ENCODE data around the gene AAR2.

AAR2 gene

GRCh38 chr20:36249450-36249849 lies 13.2 kb downstream of the AAR2 start:
- no peak overlapping the region for H2BK12ac ChIP-seq (ENCODE audit: low read length)
- no peak overlapping the region for H3K4me3 ChIP-seq (ENCODE audit: low read depth, low read length)
- no peak overlapping the region for H4K12ac ChIP-seq (ENCODE audit: low read depth, low read length)
- DNase-seq = no peak
- no peaks in the 10 kb centered on the region for H3K79me2 ChIP-seq (ENCODE audit: control insufficient read depth, insufficient read depth, low read length, poor library complexity)
- H3K27me3 ChIP-seq (ENCODE audit: insufficient read depth, low read length) = no peaks in the 10 kb centered on the region
- H3K79me1 ChIP-seq (ENCODE audit: low read length) = no peaks in the 10 kb centered on the region
- H3K9ac ChIP-seq (ENCODE audit: low read length) = no peak overlapping the region
- H3K18ac ChIP-seq (ENCODE audit: low read length) = no peak overlapping the region
- no peak overlapping the region for H3K4me2 ChIP-seq (ENCODE audit: low read length)
- H3K4me1 ChIP-seq (ENCODE audit: control insufficient read depth in 1 of 2, insufficient read depth in 2 of 2, low read length in 2 of 2) = no peaks in the 10 kb centered on the region
- H2BK120ac ChIP-seq (ENCODE audit: insufficient read depth, low read length, poor library complexity) = no peak overlapping the region
- H4K91ac ChIP-seq (ENCODE audit: low read depth, low read length) = no peak overlapping the region
- H4K8ac ChIP-seq (ENCODE audit: low read depth, low read length) = no peak overlapping the region
- H2AFZ ChIP-seq (ENCODE audit: insufficient read depth, low read length, poor library complexity) = no peak overlapping the region
- no peak overlapping the region for H3K23ac ChIP-seq (ENCODE audit: low read length)
- H3K36me3 ChIP-seq (ENCODE audit: control insufficient read depth in 1 of 2, insufficient read depth in 2 of 2, low read length in 2 of 2) = peaks cover 17 to 53% of the 10 kb centered on the region in 2 experiments
- no peak overlapping the region for H3K27ac ChIP-seq (ENCODE audit: low read depth, low read length)
- no peak overlapping the region for H3K4ac ChIP-seq (ENCODE audit: low read depth, low read length)
- no peaks in the 10 kb centered on the region for H3K9me3 ChIP-seq (ENCODE audit: insufficient read depth, low read depth, low read length)
- no peak overlapping the region for H3K14ac ChIP-seq (ENCODE audit: low read length)
- no peak overlapping the region for H2AK5ac ChIP-seq (ENCODE audit: low read length)
- H2BK5ac ChIP-seq (ENCODE audit: low read depth, low read length, poor library complexity) = no peak overlapping the region
- no CpG with 5 or more reads among the region's 3 CpGs for WGBS (ENCODE audit: extremely low coverage, insufficient coverage, insufficient read length)

GRCh38 chr20:36251426-36251825 lies 15.1 kb downstream of the AAR2 start:
- Histone ChIP-seq H3K79me2 (ENCODE audit: control insufficient read depth, insufficient read depth, low read length, poor library complexity) (no peaks in the 10 kb centered on the region), H3K79me1 (ENCODE audit: low read length) (no peaks in the 10 kb centered on the region), H3K27ac (ENCODE audit: low read depth, low read length) (no peak overlapping the region), H3K27me3 (ENCODE audit: insufficient read depth, low read length) (no peaks in the 10 kb centered on the region), H3K4me1 (ENCODE audit: control insufficient read depth in 1 of 2, insufficient read depth in 2 of 2, low read length in 2 of 2) (no peaks in the 10 kb centered on the region), H4K8ac (ENCODE audit: low read depth, low read length) (no peak overlapping the region), H3K14ac (ENCODE audit: low read length) (no peak overlapping the region), H2BK5ac (ENCODE audit: low read depth, low read length, poor library complexity) (no peak overlapping the region), H4K91ac (ENCODE audit: low read depth, low read length) (no peak overlapping the region), H2BK12ac (ENCODE audit: low read length) (no peak overlapping the region), H3K36me3 (ENCODE audit: control insufficient read depth in 1 of 2, insufficient read depth in 2 of 2, low read length in 2 of 2) (peaks cover 24 to 51% of the 10 kb centered on the region in 2 experiments), H3K18ac (ENCODE audit: low read length) (no peak overlapping the region), H2BK120ac (ENCODE audit: insufficient read depth, low read length, poor library complexity) (no peak overlapping the region), H2AFZ (ENCODE audit: insufficient read depth, low read length, poor library complexity) (no peak overlapping the region), H3K4me3 (ENCODE audit: low read depth, low read length) (no peak overlapping the region), H3K4ac (ENCODE audit: low read depth, low read length) (no peak overlapping the region), H3K9ac (ENCODE audit: low read length) (no peak overlapping the region), H4K12ac (ENCODE audit: low read depth, low read length) (no peak overlapping the region), H3K23ac (ENCODE audit: low read length) (no peak overlapping the region), H3K4me2 (ENCODE audit: low read length) (no peak overlapping the region), H3K9me3 (ENCODE audit: insufficient read depth, low read depth, low read length) (no peaks in the 10 kb centered on the region), H2AK5ac (ENCODE audit: low read length) (no peak overlapping the region)
- no peak for DNase-seq
- no CpG with 5 or more reads among the region's 5 CpGs for WGBS (ENCODE audit: extremely low coverage, insufficient coverage, insufficient read length)

- Histone ChIP-seq H3K79me1 (ENCODE audit: low read length) (no peaks in the 10 kb centered on the region), H3K4ac (ENCODE audit: low read depth, low read length) (no peak overlapping the region), H3K18ac (ENCODE audit: low read length) (no peak overlapping the region), H3K27ac (ENCODE audit: low read depth, low read length) (no peak overlapping the region), H3K4me3 (ENCODE audit: low read depth, low read length) (no peak overlapping the region), H3K4me2 (ENCODE audit: low read length) (no peak overlapping the region), H2BK120ac (ENCODE audit: insufficient read depth, low read length, poor library complexity) (no peak overlapping the region), H3K9ac (ENCODE audit: low read length) (no peak overlapping the region), H2AK5ac (ENCODE audit: low read length) (no peak overlapping the region), H3K79me2 (ENCODE audit: control insufficient read depth, insufficient read depth, low read length, poor library complexity) (no peaks in the 10 kb centered on the region), H3K14ac (ENCODE audit: low read length) (no peak overlapping the region), H3K4me1 (ENCODE audit: control insufficient read depth in 1 of 2, insufficient read depth in 2 of 2, low read length in 2 of 2) (no peaks in the 10 kb centered on the region), H4K8ac (ENCODE audit: low read depth, low read length) (no peak overlapping the region), H4K12ac (ENCODE audit: low read depth, low read length) (no peak overlapping the region), H3K36me3 (ENCODE audit: control insufficient read depth in 1 of 2, insufficient read depth in 2 of 2, low read length in 2 of 2) (peaks cover 22 to 52% of the 10 kb centered on the region in 2 experiments), H3K9me3 (ENCODE audit: insufficient read depth, low read depth, low read length) (no peaks in the 10 kb centered on the region), H4K91ac (ENCODE audit: low read depth, low read length) (no peak overlapping the region), H2BK5ac (ENCODE audit: low read depth, low read length, poor library complexity) (no peak overlapping the region), H3K23ac (ENCODE audit: low read length) (no peak overlapping the region), H3K27me3 (ENCODE audit: insufficient read depth, low read length) (no peaks in the 10 kb centered on the region), H2BK12ac (ENCODE audit: low read length) (no peak overlapping the region), H2AFZ (ENCODE audit: insufficient read depth, low read length, poor library complexity) (no peak overlapping the region)
- DNase-seq = no peak
- WGBS (ENCODE audit: extremely low coverage, insufficient coverage, insufficient read length) = no CpG with 5 or more reads among the region's 3 CpGs
Measured at GRCh38 chr20:36252511-36252910, 16.2 kb downstream of the AAR2 start.

- Histone ChIP-seq H2BK5ac (ENCODE audit: low read depth, low read length, poor library complexity) (no peak overlapping the region), H3K23ac (ENCODE audit: low read length) (no peak overlapping the region), H4K91ac (ENCODE audit: low read depth, low read length) (no peak overlapping the region), H2BK12ac (ENCODE audit: low read length) (no peak overlapping the region), H3K27ac (ENCODE audit: low read depth, low read length) (no peak overlapping the region), H4K12ac (ENCODE audit: low read depth, low read length) (no peak overlapping the region), H3K9me3 (ENCODE audit: insufficient read depth, low read depth, low read length) (no peaks in the 10 kb centered on the region), H3K79me2 (ENCODE audit: control insufficient read depth, insufficient read depth, low read length, poor library complexity) (no peaks in the 10 kb centered on the region), H3K79me1 (ENCODE audit: low read length) (no peaks in the 10 kb centered on the region), H2AFZ (ENCODE audit: insufficient read depth, low read length, poor library complexity) (no peak overlapping the region), H3K4ac (ENCODE audit: low read depth, low read length) (no peak overlapping the region), H2AK5ac (ENCODE audit: low read length) (no peak overlapping the region), H3K9ac (ENCODE audit: low read length) (no peak overlapping the region), H4K8ac (ENCODE audit: low read depth, low read length) (no peak overlapping the region), H3K36me3 (ENCODE audit: control insufficient read depth in 1 of 2, insufficient read depth in 2 of 2, low read length in 2 of 2) (peaks cover 22 to 50% of the 10 kb centered on the region in 2 experiments), H2BK120ac (ENCODE audit: insufficient read depth, low read length, poor library complexity) (no peak overlapping the region), H3K4me1 (ENCODE audit: control insufficient read depth in 1 of 2, insufficient read depth in 2 of 2, low read length in 2 of 2) (no peaks in the 10 kb centered on the region), H3K4me3 (ENCODE audit: low read depth, low read length) (no peak overlapping the region), H3K14ac (ENCODE audit: low read length) (no peak overlapping the region), H3K27me3 (ENCODE audit: insufficient read depth, low read length) (no peaks in the 10 kb centered on the region), H3K4me2 (ENCODE audit: low read length) (no peak overlapping the region), H3K18ac (ENCODE audit: low read length) (no peak overlapping the region)
- no peak for DNase-seq
- no CpG with 5 or more reads among the region's 9 CpGs for WGBS (ENCODE audit: extremely low coverage, insufficient coverage, insufficient read length)
Measured at GRCh38 chr20:36253036-36253435, 16.8 kb downstream of the AAR2 start.
